Smooth muscle cell (in vitro differentiated cells): ENCODE data around the gene RPS15. TPM values are rescaled to one million over a fixed set of nuclear protein-coding genes. Genes with fewer than 3 reads are reported as not detected.

Experiments
- DNase-seq: peaks from one replicate; lab custom pipeline; 2025; ENCODE audit not compliant: unreplicated experiment; lab: John Stamatoyannopoulos, UW
- H2AFZ ChIP-seq: fragments of 200-600 bp; sonication (generic); 2 replicates; pipeline ENCODE4 v1.6.0; 2016; ENCODE audit warnings: antibody characterized with exemption, low read depth, mild to moderate bottlenecking
- H3F3A ChIP-seq: fragments of 200-600 bp; sonication (generic); 2 replicates; pipeline ENCODE4 v1.6.0; 2017; ENCODE audit warnings: antibody characterized with exemption, low read depth
- H3K27ac ChIP-seq: fragments of 200-600 bp; sonication (generic); 2 replicates; pipeline ENCODE4 v1.5.1; 2016; ENCODE audit warnings: low read depth, mild to moderate bottlenecking
- H3K27me3 ChIP-seq: fragments of 200-600 bp; sonication (generic); 2 replicates; pipeline ENCODE4 v1.6.1; 2016; ENCODE audit warnings: low read depth, mild to moderate bottlenecking
- H3K36me3 ChIP-seq: fragments of 200-600 bp; sonication (generic); 2 replicates; pipeline ENCODE4 v1.5.1; 2016; ENCODE audit warnings: low read depth
- H3K4me1 ChIP-seq: fragments of 200-600 bp; sonication (generic); 2 replicates; pipeline ENCODE4 v1.5.1; 2016; ENCODE audit warnings: low read depth
- H3K4me2 ChIP-seq: fragments of 200-600 bp; sonication (generic); 2 replicates; pipeline ENCODE4 v1.6.0; 2016; ENCODE audit warnings: mild to moderate bottlenecking
- H3K4me3 ChIP-seq: fragments of 200-600 bp; sonication (generic); 2 replicates; pipeline ENCODE4 v1.5.1; 2016; ENCODE audit warnings: mild to moderate bottlenecking
- H3K79me2 ChIP-seq: fragments of 200-600 bp; sonication (generic); 2 replicates; pipeline ENCODE4 v1.6.0; 2016; ENCODE audit warnings: low read depth, mild to moderate bottlenecking
- H3K9ac ChIP-seq: fragments of 200-600 bp; sonication (generic); 2 replicates; pipeline ENCODE4 v1.6.0; 2016; ENCODE audit warnings: low read depth
- H3K9me3 ChIP-seq: fragments of 200-600 bp; sonication (generic); replicated peaks from 2 replicates; pipeline ENCODE4 v1.5.1; 2016; ENCODE audit warnings: low read depth
- H4K20me1 ChIP-seq: fragments of 200-600 bp; sonication (generic); 2 replicates; pipeline ENCODE4 v1.6.0; 2016; ENCODE audit warnings: low read depth
- CTCF ChIP-seq: fragments of 200-600 bp; sonication (generic); IDR thresholded peaks from 2 replicates; pipeline ENCODE4 v1.5.1; 2017; ENCODE audit warnings: borderline replicate concordance, mild to moderate bottlenecking, antibody characterized with exemption; ENCODE audit not compliant: insufficient read depth, poor library complexity, severe bottlenecking
- WGBS: methylation state at CpG from one replicate; pipeline ENCODE4 v1.1.7; 2016; ENCODE audit warnings: low lambda C conversion rate; 5-methylcytosine and 5-hydroxymethylcytosine counted together
- polyA plus RNA-seq: library from polyadenylated mRNA; unstranded; fragments of >200 nt; fragmentation: Nextera tagmentation; extraction: Ambion mirVana; gene quantifications from 2 replicates; pipeline ENCODE4 v1.2.1, GENCODE V29; 2016
- total RNA-seq: library from RNA; depleted of rRNA; stranded (reverse); fragments of >200 nt; gene quantifications from 2 replicates; pipeline ENCODE4 v1.2.3, GENCODE V29; 2014

RPS15 gene
- total and polyA plus RNA-seq, 2 experiments from 2014 or later = 1,180 to 2,744 TPM

- Histone ChIP-seq H3K79me2 (no peaks in the 10 kb centered on the region), H3K4me1 (no peaks in the 10 kb centered on the region), H3K27me3 (no peaks in the 10 kb centered on the region), H3K27ac (no peak overlapping the region), H4K20me1 (no peaks in the 10 kb centered on the region), H3K36me3 (no peaks in the 10 kb centered on the region), H3K9me3 (no peaks in the 10 kb centered on the region), H3F3A (peaks cover 11% of the 10 kb centered on the region), H3K4me3 (no peak overlapping the region), H2AFZ (no peak overlapping the region), H3K4me2 (no peak overlapping the region), H3K9ac (no peak overlapping the region)
- DNase-seq = no peak
- 87% methylated on average over 25 of the region's 25 CpGs for whole genome bisulfite sequencing
- no peak for TF ChIP-seq CTCF
Measured at GRCh38 chr19:1402411-1403070, 35.7 kb upstream of the RPS15 start.

- H3K4me1 ChIP-seq = peaks cover 13% of the 10 kb centered on the region
- under 1% methylated on average over 68 of the region's 72 CpGs for WGBS
- H3K4me3 ChIP-seq = peak overlapping the region; percentile 95
- peaks cover 35% of the 10 kb centered on the region for H4K20me1 ChIP-seq
- TF ChIP-seq CTCF = peak; percentile 31
- peak; percentile 91 for DNase-seq
- peak overlapping the region; percentile 82 for H3K4me2 ChIP-seq
- no peak overlapping the region for H3K9ac ChIP-seq
- H3K9me3 ChIP-seq = no peaks in the 10 kb centered on the region
- H3K27me3 ChIP-seq = no peaks in the 10 kb centered on the region
- H3K27ac ChIP-seq = peak overlapping the region; percentile 53
- H3F3A ChIP-seq = peaks cover 11% of the 10 kb centered on the region
- no peaks in the 10 kb centered on the region for H3K36me3 ChIP-seq
- peak overlapping the region; percentile 38 for H2AFZ ChIP-seq
- peaks cover 42% of the 10 kb centered on the region for H3K79me2 ChIP-seq
Measured at GRCh38 chr19:1406774-1407527, 31.2 kb upstream of the RPS15 start.

- H3K79me2 ChIP-seq = peaks cover 50% of the 10 kb centered on the region
- DNase-seq = peak; percentile 37
- H2AFZ ChIP-seq = peak within 1 kb of the TSS; percentile 38
- peak within 1 kb of the TSS; percentile 95 for H3K4me3 ChIP-seq
- peaks cover 11% of the 10 kb centered on the region for H3F3A ChIP-seq
- H3K27ac ChIP-seq = peak within 1 kb of the TSS; percentile 95
- H3K4me1 ChIP-seq = peaks cover 13% of the 10 kb centered on the region
- H3K4me2 ChIP-seq = peak within 1 kb of the TSS; percentile 95
- H3K9me3 ChIP-seq = no peaks in the 10 kb centered on the region
- under 1% methylated on average over 34 of the region's 121 CpGs for WGBS
- no peaks in the 10 kb centered on the region for H3K36me3 ChIP-seq
- peaks cover 42% of the 10 kb centered on the region for H4K20me1 ChIP-seq
- no peaks in the 10 kb centered on the region for H3K27me3 ChIP-seq
- peak within 1 kb of the TSS; percentile 96 for H3K9ac ChIP-seq
- TF ChIP-seq CTCF = no peak
Measured at GRCh38 chr19:1407528-1408299, 30.5 kb upstream of the RPS15 start, which contains the start of gene DAZAP1. Gene DAZAP1 (plus strand): TSS chr19:1407586. CDS start chr19:1407774, 188 bp downstream.
